ENCODE data around the gene RBM8A.

Gene RBM8A

GRCh38 chr1:145877923-145878486, 49.3 kb downstream of the RBM8A start:
- no peak for DNase-seq (ENCODE audit: low spot score)

- no peak for DNase-seq (ENCODE audit: low spot score)
Observed at GRCh38 chr1:145874646-145875045, 52.6 kb downstream of the RBM8A start.

GRCh38 chr1:145871994-145872924, 55.0 kb downstream of the RBM8A start:
- no peak for DNase-seq (ENCODE audit: low spot score)
